Trophoblast cell (in vitro differentiated cells and primary cell): ENCODE results near the gene ATP1A1.

ENCODE experiments used
- DNase-seq, 2 donors: peaks; one replicate each; pipeline ENCODE4 v3.0.0-alpha.2; 2016
- H2AFZ ChIP-seq: 2 replicates; pipeline ENCODE4 v1.6.1; 2013; ENCODE audit warnings: low read length, moderate library complexity, mild to moderate bottlenecking; ENCODE audit not compliant: insufficient read depth, poor library complexity
- H2AK5ac ChIP-seq: 2 replicates; pipeline ENCODE4 v1.6.1; 2013; ENCODE audit warnings: mild to moderate bottlenecking, low read length
- H2BK120ac ChIP-seq: 2 replicates; pipeline ENCODE4 v1.6.1; 2013; ENCODE audit warnings: low read length, mild to moderate bottlenecking, moderate library complexity; ENCODE audit not compliant: insufficient read depth, poor library complexity
- H2BK12ac ChIP-seq: 2 replicates; pipeline ENCODE4 v1.6.1; 2013; ENCODE audit warnings: mild to moderate bottlenecking, low read length, moderate library complexity
- H2BK5ac ChIP-seq: 2 replicates; pipeline ENCODE4 v1.6.1; 2013; ENCODE audit warnings: low read length, low read depth, moderate library complexity, mild to moderate bottlenecking; ENCODE audit not compliant: poor library complexity
- H3K14ac ChIP-seq: 2 replicates; pipeline ENCODE4 v1.6.1; 2013; ENCODE audit warnings: mild to moderate bottlenecking, low read length
- H3K18ac ChIP-seq: 2 replicates; pipeline ENCODE4 v1.6.1; 2013; ENCODE audit warnings: mild to moderate bottlenecking, low read length
- H3K23ac ChIP-seq: 2 replicates; pipeline ENCODE4 v1.6.1; 2013; ENCODE audit warnings: low read length
- H3K27ac ChIP-seq: 2 replicates; pipeline ENCODE4 v1.5.1; 2013; ENCODE audit warnings: low read depth, mild to moderate bottlenecking, inconsistent platforms, low read length, moderate library complexity
- H3K27me3 ChIP-seq: 2 replicates; pipeline ENCODE4 v1.6.1; 2013; ENCODE audit warnings: inconsistent platforms, mild to moderate bottlenecking, low read length, moderate library complexity; ENCODE audit not compliant: insufficient read depth
- H3K36me3 ChIP-seq, 2 experiments: 1 replicate in 1 of 2; 2 replicates in 1 of 2; pipeline ENCODE4 v1.6.1; 2013; ENCODE audit warnings: low read length in 2 of 2, mild to moderate bottlenecking in 2 of 2, moderate library complexity in 1 of 2; ENCODE audit not compliant: insufficient read depth in 2 of 2, control insufficient read depth in 1 of 2
- H3K4ac ChIP-seq: 2 replicates; pipeline ENCODE4 v1.6.1; 2013; ENCODE audit warnings: low read depth, mild to moderate bottlenecking, low read length, moderate library complexity
- H3K4me1 ChIP-seq, 2 experiments: 1 replicate in 1 of 2; 2 replicates in 1 of 2; pipeline ENCODE4 v1.6.1; 2013; ENCODE audit warnings: low read length in 2 of 2, mild to moderate bottlenecking in 2 of 2, moderate library complexity in 1 of 2; ENCODE audit not compliant: insufficient read depth in 2 of 2, control insufficient read depth in 1 of 2
- H3K4me2 ChIP-seq: 2 replicates; pipeline ENCODE4 v1.6.1; 2013; ENCODE audit warnings: inconsistent platforms, mild to moderate bottlenecking, low read length, moderate library complexity
- H3K4me3 ChIP-seq: 2 replicates; pipeline ENCODE4 v1.5.1; 2013; ENCODE audit warnings: mild to moderate bottlenecking, low read depth, low read length, inconsistent platforms
- H3K79me1 ChIP-seq: one replicate; pipeline ENCODE4 v1.6.1; 2013; ENCODE audit warnings: low read length
- H3K79me2 ChIP-seq: 2 replicates; pipeline ENCODE4 v1.6.1; 2013; ENCODE audit warnings: low read length, mild to moderate bottlenecking; ENCODE audit not compliant: control insufficient read depth, insufficient read depth, poor library complexity
- H3K9ac ChIP-seq: 2 replicates; pipeline ENCODE4 v1.6.1; 2013; ENCODE audit warnings: mild to moderate bottlenecking, low read length
- H3K9me3 ChIP-seq: 2 replicates; pipeline ENCODE4 v1.6.1; 2013; ENCODE audit warnings: low read depth, mild to moderate bottlenecking, control low read depth, inconsistent platforms, low read length; ENCODE audit not compliant: insufficient read depth
- H4K12ac ChIP-seq: 2 replicates; pipeline ENCODE4 v1.6.1; 2013; ENCODE audit warnings: low read depth, mild to moderate bottlenecking, low read length, moderate library complexity
- H4K8ac ChIP-seq: 2 replicates; pipeline ENCODE4 v1.6.1; 2013; ENCODE audit warnings: low read depth, mild to moderate bottlenecking, low read length, moderate library complexity
- H4K91ac ChIP-seq: one replicate; pipeline ENCODE4 v1.6.1; 2013; ENCODE audit warnings: low read depth, mild to moderate bottlenecking, low read length, moderate library complexity
- WGBS: extraction: QIAGEN DNeasy Blood & Tissue Kit; methylation state at CpG from one replicate; pipeline ENCODE4 v1.1.7; 2013; ENCODE audit warnings: missing lambda C conversion rate; ENCODE audit not compliant: insufficient read length, insufficient coverage; ENCODE audit errors: extremely low coverage; 5-methylcytosine and 5-hydroxymethylcytosine counted together

The ATP1A1 gene

DNA sequence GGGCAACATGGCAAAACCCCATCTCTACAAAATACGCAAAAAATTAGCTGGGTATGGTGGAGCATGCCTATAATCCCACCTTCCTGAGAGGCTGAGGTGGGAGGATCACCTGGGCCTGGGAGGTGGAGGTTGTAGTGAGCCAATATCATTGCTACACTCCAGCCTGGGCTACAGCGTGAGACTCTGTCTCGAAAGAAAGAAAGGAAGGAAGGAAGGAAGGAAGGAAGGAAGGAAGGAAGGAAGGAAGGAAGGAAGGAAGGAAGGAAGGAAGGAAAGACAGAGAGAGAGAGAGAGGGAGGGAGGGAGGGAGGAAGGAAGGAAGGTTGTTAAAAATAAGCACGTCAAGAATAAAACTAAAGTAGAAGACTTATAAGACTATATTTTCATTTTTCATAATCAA lies 17.0 kb upstream of the ATP1A1 start:
- no peaks in the 10 kb centered on the region for H3K27me3 ChIP-seq
- H3K4me1 ChIP-seq: no peaks in the 10 kb centered on the region
- no peaks in the 10 kb centered on the region for H3K36me3 ChIP-seq
- no peak overlapping the region for H2AFZ ChIP-seq
- no peak for DNase-seq
- no peak overlapping the region for H4K8ac ChIP-seq
- H4K12ac ChIP-seq: no peak overlapping the region
- no peak overlapping the region for H3K4me3 ChIP-seq
- WGBS: no CpG with 5 or more reads among the region's 4 CpGs
- no peaks in the 10 kb centered on the region for H3K79me2 ChIP-seq
- no peak overlapping the region for H2AK5ac ChIP-seq
- no peak overlapping the region for H2BK120ac ChIP-seq
- no peaks in the 10 kb centered on the region for H3K9me3 ChIP-seq
- H3K79me1 ChIP-seq: no peaks in the 10 kb centered on the region
- H3K4ac ChIP-seq: no peak overlapping the region
- H3K27ac ChIP-seq: no peak overlapping the region
- no peak overlapping the region for H3K23ac ChIP-seq
- H3K9ac ChIP-seq: no peak overlapping the region
- H3K4me2 ChIP-seq: no peak overlapping the region
- no peak overlapping the region for H2BK5ac ChIP-seq
- H3K18ac ChIP-seq: no peak overlapping the region
- H3K14ac ChIP-seq: no peak overlapping the region
- no peak overlapping the region for H4K91ac ChIP-seq
- no peak overlapping the region for H2BK12ac ChIP-seq

GRCh38 chr1:116356673-116357072 lies 16.4 kb upstream of the ATP1A1 start:
- no peaks in the 10 kb centered on the region for H3K79me2 ChIP-seq
- no peak overlapping the region for H2AK5ac ChIP-seq
- no peaks in the 10 kb centered on the region for H3K9me3 ChIP-seq
- no peak overlapping the region for H3K18ac ChIP-seq
- no peak overlapping the region for H3K27ac ChIP-seq
- no peak overlapping the region for H4K12ac ChIP-seq
- no peaks in the 10 kb centered on the region for H3K27me3 ChIP-seq
- H3K4ac ChIP-seq: no peak overlapping the region
- no peak overlapping the region for H3K23ac ChIP-seq
- no peaks in the 10 kb centered on the region for H3K79me1 ChIP-seq
- H3K4me2 ChIP-seq: no peak overlapping the region
- no peak overlapping the region for H2AFZ ChIP-seq
- H2BK5ac ChIP-seq: no peak overlapping the region
- no peak overlapping the region for H4K8ac ChIP-seq
- DNase-seq: no peak
- no peaks in the 10 kb centered on the region for H3K4me1 ChIP-seq
- no peak overlapping the region for H3K4me3 ChIP-seq
- no peak overlapping the region for H3K9ac ChIP-seq
- H3K36me3 ChIP-seq: no peaks in the 10 kb centered on the region
- no peak overlapping the region for H4K91ac ChIP-seq
- no peak overlapping the region for H3K14ac ChIP-seq
- no CpG with 5 or more reads among the region's 2 CpGs for WGBS
- no peak overlapping the region for H2BK12ac ChIP-seq
- no peak overlapping the region for H2BK120ac ChIP-seq

DNA sequence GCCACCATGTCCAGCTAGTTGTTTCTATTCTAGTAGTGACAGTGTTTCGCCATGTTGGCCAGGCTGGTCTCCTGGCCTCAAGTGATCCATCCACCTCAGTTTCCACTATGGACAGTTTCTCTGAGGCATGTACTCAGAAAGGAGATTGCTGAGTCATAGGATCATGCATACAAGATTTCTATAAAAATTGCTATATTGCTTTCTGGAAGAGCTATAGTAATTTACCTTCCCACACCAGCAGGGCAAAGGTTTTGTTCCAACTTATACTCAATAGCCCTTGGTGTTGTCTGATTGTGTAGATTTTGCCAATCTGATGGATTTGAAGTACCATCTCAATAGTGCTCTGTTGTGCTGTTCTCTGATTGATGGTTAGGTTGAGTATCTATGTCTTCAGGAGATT lies 15.6 kb upstream of the ATP1A1 start:
- DNase-seq: no peak
- Histone ChIP-seq H4K12ac (no peak overlapping the region), H2AK5ac (no peak overlapping the region), H3K27me3 (no peaks in the 10 kb centered on the region), H2BK12ac (no peak overlapping the region), H3K79me1 (no peaks in the 10 kb centered on the region), H3K27ac (no peak overlapping the region), H3K36me3 (no peaks in the 10 kb centered on the region), H4K91ac (no peak overlapping the region), H3K4ac (no peak overlapping the region), H2BK120ac (no peak overlapping the region), H3K18ac (no peak overlapping the region), H2AFZ (no peak overlapping the region), H3K23ac (no peak overlapping the region), H4K8ac (no peak overlapping the region), H2BK5ac (no peak overlapping the region), H3K9me3 (peaks cover 1% of the 10 kb centered on the region), H3K4me3 (no peak overlapping the region), H3K79me2 (no peaks in the 10 kb centered on the region), H3K14ac (no peak overlapping the region), H3K4me2 (no peak overlapping the region), H3K4me1 (no peaks in the 10 kb centered on the region), H3K9ac (no peak overlapping the region)
- WGBS: no CpG with 5 or more reads among the region's 1 CpG

DNA sequence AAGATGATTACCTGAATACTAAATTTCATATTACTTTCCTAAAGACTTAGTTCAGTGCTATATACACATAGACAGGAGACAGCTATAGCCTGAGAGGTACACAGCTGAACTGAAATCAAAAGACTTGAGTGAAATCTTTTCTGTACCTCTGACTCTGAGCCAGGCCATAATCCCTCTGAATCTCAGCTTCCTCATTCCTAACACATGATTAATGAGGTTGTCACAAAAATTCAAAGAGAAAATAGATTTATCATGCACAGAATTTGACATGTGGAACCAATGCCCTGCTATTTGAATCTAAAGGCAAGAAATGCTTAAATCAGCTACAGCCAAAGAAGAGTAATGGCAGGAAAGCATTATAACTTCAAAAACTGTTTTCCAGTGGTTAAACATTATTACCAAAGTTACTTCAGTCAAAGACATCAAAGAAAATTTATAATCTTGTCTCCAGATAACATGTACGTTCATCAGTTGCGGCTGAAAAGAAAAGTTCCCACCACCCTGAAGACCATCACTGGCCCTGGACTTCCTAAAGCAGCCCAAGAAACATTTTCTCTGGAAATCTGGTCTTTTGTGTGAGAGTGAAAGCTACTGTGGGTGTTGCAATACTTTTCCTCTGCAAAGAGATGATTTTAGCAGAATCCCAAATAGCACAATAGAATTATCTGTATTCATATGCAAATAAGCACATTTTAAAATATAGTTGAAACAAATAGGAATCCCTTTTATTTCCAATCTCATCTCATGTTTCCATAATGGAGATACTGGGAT lies 13.8 kb upstream of the ATP1A1 start:
- no peaks in the 10 kb centered on the region for H3K79me1 ChIP-seq
- H2AK5ac ChIP-seq: no peak overlapping the region
- H3K36me3 ChIP-seq: no peaks in the 10 kb centered on the region
- H3K18ac ChIP-seq: no peak overlapping the region
- H3K4ac ChIP-seq: no peak overlapping the region
- H3K23ac ChIP-seq: no peak overlapping the region
- H2BK120ac ChIP-seq: no peak overlapping the region
- peaks cover 1% of the 10 kb centered on the region for H3K9me3 ChIP-seq
- H4K8ac ChIP-seq: no peak overlapping the region
- no peaks in the 10 kb centered on the region for H3K79me2 ChIP-seq
- H3K4me1 ChIP-seq: no peaks in the 10 kb centered on the region
- H4K91ac ChIP-seq: no peak overlapping the region
- no peak overlapping the region for H3K14ac ChIP-seq
- peak in 1 of 2 donors; percentile 39 for DNase-seq
- H2BK5ac ChIP-seq: no peak overlapping the region
- H3K4me3 ChIP-seq: no peak overlapping the region
- no CpG with 5 or more reads among the region's 2 CpGs for WGBS
- H3K27me3 ChIP-seq: no peaks in the 10 kb centered on the region
- H2BK12ac ChIP-seq: no peak overlapping the region
- H2AFZ ChIP-seq: no peak overlapping the region
- no peak overlapping the region for H3K4me2 ChIP-seq
- H3K9ac ChIP-seq: no peak overlapping the region
- H3K27ac ChIP-seq: no peak overlapping the region
- no peak overlapping the region for H4K12ac ChIP-seq
